ENCODE measurements around the gene EPHA3. TPM values are rescaled to one million over a fixed set of nuclear protein-coding genes. Genes with fewer than 3 reads are reported as not detected.

EPHA3 gene
- total and polyA plus RNA-seq, 2 of the 4 experiments (the other 2 are of a cell fraction), result 0.10 to 0.18 TPM

DNA sequence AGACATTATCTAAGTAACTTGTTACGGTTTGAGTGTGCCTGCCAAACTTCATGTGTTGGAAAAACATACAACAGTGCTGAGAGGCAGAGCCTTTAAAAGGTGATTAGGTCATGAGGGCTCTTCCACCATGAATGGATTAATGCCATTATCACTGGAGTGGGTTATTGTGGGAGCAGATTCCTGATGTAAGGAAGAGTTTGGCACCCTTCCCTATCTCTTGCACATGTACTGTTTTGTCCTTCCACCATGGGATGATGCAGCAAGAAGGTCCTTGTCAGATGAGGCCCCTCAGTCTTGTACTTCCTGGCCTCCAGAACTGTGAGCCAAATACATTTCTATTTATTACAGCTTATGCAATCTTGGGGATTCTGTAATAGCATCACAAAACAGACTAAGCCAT lies 413.9 kb downstream of the EPHA3 start:
- Histone ChIP-seq H3K79me1 (ENCODE audit: low read depth in 1 of 2, low read length in 2 of 2) (no peaks in the 10 kb centered on the region), H2BK20ac (ENCODE audit: low read depth, low read length) (no peak overlapping the region), H3K36me3 (ENCODE audit: control insufficient read depth, insufficient read depth, low read length) (no peaks in the 10 kb centered on the region), H3K23ac (ENCODE audit: low read depth, low read length) (no peak overlapping the region), H3K56ac (ENCODE audit: extremely low read depth, insufficient read depth, low read length) (no peak overlapping the region), H3K9ac (ENCODE audit: low read depth, low read length) (no peak overlapping the region), H3K18ac (ENCODE audit: low read depth, low read length) (no peak overlapping the region), H3K27ac (ENCODE audit: insufficient read depth, low read length) (no peak overlapping the region; the same call in 1 of the 2 replicates), H3K4me1 (ENCODE audit: control insufficient read depth, insufficient read depth, low read length) (no peaks in the 10 kb centered on the region), H3K27me3 (ENCODE audit: control insufficient read depth, insufficient read depth, low read length) (no peaks in the 10 kb centered on the region), H2AK5ac (ENCODE audit: low read depth, low read length) (no peak overlapping the region), H3K4me2 (ENCODE audit: low read depth, low read length) (no peak overlapping the region), H3K14ac (replicated peaks; ENCODE audit: low read depth, low read length) (no peak overlapping the region), H4K91ac (ENCODE audit: insufficient read depth, low read depth, low read length) (no peak overlapping the region), H4K5ac (ENCODE audit: low read depth, low read length) (no peak overlapping the region), H4K20me1 (ENCODE audit: insufficient read depth, low read length) (no peaks in the 10 kb centered on the region), H2BK5ac (ENCODE audit: low read depth, low read length, poor library complexity, severe bottlenecking) (no peak overlapping the region), H3K9me1 (ENCODE audit: insufficient read depth, low read length) (no peaks in the 10 kb centered on the region), H2BK15ac (ENCODE audit: low read depth, low read length) (no peak overlapping the region), H4K8ac (ENCODE audit: low read depth in 2 of 2, low read length in 2 of 2) (no peak overlapping the region), H3K4me3 (ENCODE audit: insufficient read depth, low read depth, low read length) (no peak overlapping the region), H3K4ac (ENCODE audit: low read depth, low read length) (no peak overlapping the region), H3K9me3 (ENCODE audit: control insufficient read depth, insufficient read depth, low read length) (no peaks in the 10 kb centered on the region), H2AFZ (replicated peaks; ENCODE audit: low read length, poor library complexity) (no peak overlapping the region), H2BK120ac (ENCODE audit: low read depth, low read length) (no peak overlapping the region), H2AK9ac (replicated peaks; ENCODE audit: low read depth, low read length, poor library complexity) (no peak overlapping the region)
- CTCF ChIA-PET, result no interaction called here
- BruUV-seq (replicated peaks), result no TSS peak
- POLR2A ChIA-PET (ENCODE audit: unreplicated experiment), result no interaction called here
- in situ Hi-C loops (cut with MboI; ENCODE audit: low sequenced_read_pairs), result no loop called here
- TF ChIP-seq, protein P1, sequence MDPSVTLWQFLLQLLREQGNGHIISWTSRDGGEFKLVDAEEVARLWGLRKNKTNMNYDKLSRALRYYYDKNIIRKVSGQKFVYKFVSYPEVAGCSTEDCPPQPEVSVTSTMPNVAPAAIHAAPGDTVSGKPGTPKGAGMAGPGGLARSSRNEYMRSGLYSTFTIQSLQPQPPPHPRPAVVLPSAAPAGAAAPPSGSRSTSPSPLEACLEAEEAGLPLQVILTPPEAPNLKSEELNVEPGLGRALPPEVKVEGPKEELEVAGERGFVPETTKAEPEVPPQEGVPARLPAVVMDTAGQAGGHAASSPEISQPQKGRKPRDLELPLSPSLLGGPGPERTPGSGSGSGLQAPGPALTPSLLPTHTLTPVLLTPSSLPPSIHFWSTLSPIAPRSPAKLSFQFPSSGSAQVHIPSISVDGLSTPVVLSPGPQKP (IDR thresholded peaks at IDR 0.05; ENCODE audit: borderline replicate concordance, low read depth, low read length), result no peak
- ATAC-seq (ENCODE audit: low read depth) (no peak), DNase-seq (peak; percentile 34)
- dilution Hi-C loops (cut with HindIII; ENCODE audit: low sequenced_read_pairs, unreplicated experiment), result no loop called here
- intact Hi-C loops (cut with micrococcal nuclease), result no loop called here
- no CpG with 5 or more reads among the region's 1 CpG for WGBS, 2 experiments (ENCODE audit: extremely low coverage in 2 of 2, insufficient read length in 1 of 2)
